WTC11 (cell line): ENCODE measurements around the gene MAGI2. TPM values are rescaled to one million over a fixed set of nuclear protein-coding genes. Genes with fewer than 3 reads are reported as not detected.

Source experiments
- ATAC-seq: fragments of 200-7000 bp; cut with Tn5 transposase; 2 replicates; pipeline ENCODE4 v1.10.0; 2021; ENCODE audit warnings: mild to moderate bottlenecking, moderate library complexity
- CTCF ChIA-PET: fragments of 300-600 bp; sonication (Branson Sonifier 250); formaldehyde crosslinking; loops from one replicate; lab custom pipeline; 2021; ENCODE audit warnings: antibody characterized with exemption; lab: Charles Lee
- POLR2A ChIA-PET: fragments of 350-600 bp; sonication (Branson Sonifier 250); formaldehyde crosslinking; loops from one replicate; lab custom pipeline; 2021; ENCODE audit warnings: antibody characterized with exemption; lab: Charles Lee
- DNase-seq: peaks from one replicate; pipeline ENCODE4 v3.0.0; 2021; ENCODE audit warnings: low spot score
- H3K27ac Mint-ChIP-seq: 2 replicates; pipeline ENCODE4 v1.8.0; 2021; ENCODE audit warnings: mixed read lengths
- H3K27me3 Mint-ChIP-seq: 2 replicates; pipeline ENCODE4 v1.8.0; 2021; ENCODE audit warnings: low read depth, mild to moderate bottlenecking, moderate library complexity, mixed read lengths
- H3K36me3 Mint-ChIP-seq: 2 replicates; pipeline ENCODE4 v1.8.0; 2021; ENCODE audit warnings: mixed read lengths
- H3K4me1 Mint-ChIP-seq: 2 replicates; pipeline ENCODE4 v1.8.0; 2022; ENCODE audit warnings: mixed read lengths
- H3K4me3 Mint-ChIP-seq: 2 replicates; pipeline ENCODE4 v1.8.0; 2021; ENCODE audit warnings: mild to moderate bottlenecking, moderate library complexity, mixed read lengths
- H3K9me3 Mint-ChIP-seq: 2 replicates; pipeline ENCODE4 v1.8.0; 2021; ENCODE audit warnings: mixed read lengths
- CREB1 ChIP-seq: sonication (generic); formaldehyde crosslinking; IDR thresholded peaks from 2 replicates; pipeline ENCODE4 v1.8.0; 2023; ENCODE audit warnings: mild to moderate bottlenecking, missing genetic modification reagents
- E2F4 ChIP-seq: sonication (generic); formaldehyde crosslinking; IDR thresholded peaks from 2 replicates; pipeline ENCODE4 v1.8.1; 2022; ENCODE audit warnings: low read depth, mild to moderate bottlenecking, moderate library complexity, missing genetic modification reagents, borderline replicate concordance
- JAZF1 ChIP-seq: fragments of 250-450 bp; sonication (Bioruptor Pico); IDR thresholded peaks from 2 replicates; pipeline ENCODE4 v1.9.0; 2021; ENCODE audit warnings: moderate library complexity, mild to moderate bottlenecking, inconsistent platforms
- JUN ChIP-seq: sonication (generic); formaldehyde crosslinking; IDR thresholded peaks from 2 replicates; pipeline ENCODE4 v1.8.0; 2023; ENCODE audit warnings: mild to moderate bottlenecking, missing genetic modification reagents
- NFATC4 ChIP-seq: fragments of 250-450 bp; sonication (Bioruptor Pico); IDR thresholded peaks from 2 replicates; pipeline ENCODE4 v1.9.0; 2021; ENCODE audit warnings: mild to moderate bottlenecking
- OVOL2 ChIP-seq: fragments of 250-450 bp; sonication (Bioruptor Pico); IDR thresholded peaks from 2 replicates; pipeline ENCODE4 v1.9.0; 2021; ENCODE audit warnings: mild to moderate bottlenecking, borderline replicate concordance
- PREB ChIP-seq: sonication (generic); formaldehyde crosslinking; IDR thresholded peaks from 2 replicates; pipeline ENCODE4 v1.8.1; 2022; ENCODE audit warnings: mild to moderate bottlenecking, missing genetic modification reagents, moderate library complexity, borderline replicate concordance
- PRRX2 ChIP-seq: fragments of 250-450 bp; sonication (Bioruptor Pico); IDR thresholded peaks from 2 replicates; pipeline ENCODE4 v1.8.0; 2021; ENCODE audit warnings: mild to moderate bottlenecking
- SMAD3 ChIP-seq: sonication (generic); formaldehyde crosslinking; IDR thresholded peaks from 2 replicates; pipeline ENCODE4 v1.8.0; 2022; ENCODE audit warnings: missing genetic modification reagents, mild to moderate bottlenecking, borderline replicate concordance
- TEAD1 ChIP-seq: sonication (generic); formaldehyde crosslinking; IDR thresholded peaks from 2 replicates; pipeline ENCODE4 v1.8.0; 2022; ENCODE audit warnings: mild to moderate bottlenecking, missing genetic modification reagents
- ZNF232 ChIP-seq: sonication (generic); formaldehyde crosslinking; IDR thresholded peaks from 2 replicates; pipeline ENCODE4 v1.8.0; 2022; ENCODE audit warnings: mild to moderate bottlenecking, missing genetic modification reagents
- ZNF281 ChIP-seq: sonication (generic); formaldehyde crosslinking; IDR thresholded peaks from 2 replicates; pipeline ENCODE4 v1.8.0; 2023; ENCODE audit warnings: mild to moderate bottlenecking, missing genetic modification reagents
- ZNF425 ChIP-seq: fragments of 250-450 bp; sonication (Bioruptor Pico); conservative IDR thresholded peaks from 2 replicates; pipeline ENCODE4 v1.9.0; 2021; ENCODE audit warnings: mild to moderate bottlenecking
- ZNF512 ChIP-seq: sonication (generic); formaldehyde crosslinking; IDR thresholded peaks from 2 replicates; pipeline ENCODE4 v1.8.1; 2022; ENCODE audit warnings: missing genetic modification reagents, borderline replicate concordance
- total RNA-seq: library from RNA; stranded (reverse); gene quantifications from 3 replicates; pipeline ENCODE4 v1.2.3, GENCODE V29; 2021

MAGI2 gene
- total RNA-seq, 1 experiment from 2014 or later = 26.6 TPM

GRCh38 chr7:79412438-79412837 is 41.0 kb downstream of the MAGI2 start:
- CTCF ChIA-PET = no interaction called here
- POLR2A ChIA-PET = interaction anchor here (0.5 kb wide), 1 partner anchor 25 kb away, joined by 3 read pairs; no protein-coding TSS in a partner anchor
- ATAC-seq = no peak
- TF ChIP-seq SMAD3 (no peak), NFATC4 (CRISPR knock-in tag) (no peak), ZNF425 (CRISPR knock-in tag) (no peak), PRRX2 (no peak), PREB (no peak), ZNF281 (no peak), OVOL2 (CRISPR knock-in tag) (no peak), E2F4 (no peak)
- DNase-seq = no peak
- Mint-ChIP-seq H3K4me3 (no peak overlapping the region), H3K4me1 (no peaks in the 10 kb centered on the region), H3K36me3 (no peaks in the 10 kb centered on the region), H3K27ac (no peak overlapping the region), H3K27me3 (no peaks in the 10 kb centered on the region; the same call in 1 of the 2 replicates), H3K9me3 (no peaks in the 10 kb centered on the region)

- ATAC-seq (no peak), DNase-seq (no peak)
- no peak for TF ChIP-seq JUN (CRISPR knock-in tag)
- no peak for TF ChIP-seq SMAD3
- no peak for TF ChIP-seq CREB1 (CRISPR knock-in tag)
- TF ChIP-seq PRRX2 = no peak
- TF ChIP-seq JAZF1 (CRISPR knock-in tag) = no peak
- TF ChIP-seq TEAD1 (CRISPR knock-in tag) = no peak
- no peak for TF ChIP-seq ZNF232
- no peak for TF ChIP-seq ZNF512 (CRISPR knock-in tag)
- TF ChIP-seq ZNF425 (CRISPR knock-in tag) = no peak
- Mint-ChIP-seq H3K9me3 (no peaks in the 10 kb centered on the region), H3K27ac (no peak overlapping the region), H3K36me3 (no peaks in the 10 kb centered on the region), H3K27me3 (no peaks in the 10 kb centered on the region), H3K4me1 (no peaks in the 10 kb centered on the region), H3K4me3 (no peak overlapping the region)
- ChIA-PET POLR2A (no interaction called here), CTCF (interaction anchor here (1.7 kb wide), 1 partner anchor 112 kb away, joined by 8 read pairs; no protein-coding TSS in a partner anchor)
These were observed 43.1 kb downstream of the MAGI2 start for GRCh38 chr7:79410345-79410744.
